Measurements from ENCODE around the gene PCYT1A.
"Not testable (repeated sequence)": the region's sequence is repeated elsewhere in the genome, so short reads cannot be mapped to it uniquely, and the experiment has no call there.

PCYT1A gene

DNA sequence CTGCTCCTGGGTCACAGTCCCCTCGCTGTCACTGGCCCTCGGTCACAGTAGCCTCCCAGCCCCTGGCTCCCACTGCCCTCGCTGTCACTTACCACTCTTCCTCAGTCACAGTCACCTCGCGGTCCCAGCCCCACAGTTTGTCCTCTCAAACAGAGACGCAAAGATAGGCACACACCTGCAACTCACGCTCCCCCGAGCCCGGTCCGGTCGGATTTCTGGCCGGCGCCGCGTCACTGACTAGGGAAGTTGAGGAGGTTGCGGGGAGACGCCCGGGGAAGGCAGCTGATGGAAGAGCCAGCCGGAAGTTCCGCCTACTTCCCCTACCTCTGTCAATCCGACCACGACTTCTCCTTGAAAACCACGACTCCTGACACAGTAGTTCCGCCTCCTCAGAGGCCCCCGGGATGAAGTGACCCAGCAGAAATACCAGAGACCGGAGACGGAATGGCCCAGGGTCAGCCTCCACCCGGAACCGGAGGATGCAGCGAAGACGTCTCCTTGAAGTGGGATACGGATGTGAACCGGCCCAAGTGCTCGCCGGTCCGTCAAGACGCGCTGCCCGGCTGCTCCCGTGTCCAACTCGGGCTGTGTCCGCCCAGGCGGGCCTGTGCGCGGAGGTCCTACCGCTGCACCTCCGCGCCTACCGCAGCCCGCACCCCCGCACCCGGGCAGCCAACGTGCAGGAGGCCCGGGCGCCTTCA lies at the start of gene PCYT1A:
Gene PCYT1A (minus strand): TSS at position 287 of the 701 bp plus-strand sequence. CDS start 17,195 bp downstream, outside the sequence.
- DNase-seq (ENCODE audit: low spot score), result peak; percentile 90

DNA sequence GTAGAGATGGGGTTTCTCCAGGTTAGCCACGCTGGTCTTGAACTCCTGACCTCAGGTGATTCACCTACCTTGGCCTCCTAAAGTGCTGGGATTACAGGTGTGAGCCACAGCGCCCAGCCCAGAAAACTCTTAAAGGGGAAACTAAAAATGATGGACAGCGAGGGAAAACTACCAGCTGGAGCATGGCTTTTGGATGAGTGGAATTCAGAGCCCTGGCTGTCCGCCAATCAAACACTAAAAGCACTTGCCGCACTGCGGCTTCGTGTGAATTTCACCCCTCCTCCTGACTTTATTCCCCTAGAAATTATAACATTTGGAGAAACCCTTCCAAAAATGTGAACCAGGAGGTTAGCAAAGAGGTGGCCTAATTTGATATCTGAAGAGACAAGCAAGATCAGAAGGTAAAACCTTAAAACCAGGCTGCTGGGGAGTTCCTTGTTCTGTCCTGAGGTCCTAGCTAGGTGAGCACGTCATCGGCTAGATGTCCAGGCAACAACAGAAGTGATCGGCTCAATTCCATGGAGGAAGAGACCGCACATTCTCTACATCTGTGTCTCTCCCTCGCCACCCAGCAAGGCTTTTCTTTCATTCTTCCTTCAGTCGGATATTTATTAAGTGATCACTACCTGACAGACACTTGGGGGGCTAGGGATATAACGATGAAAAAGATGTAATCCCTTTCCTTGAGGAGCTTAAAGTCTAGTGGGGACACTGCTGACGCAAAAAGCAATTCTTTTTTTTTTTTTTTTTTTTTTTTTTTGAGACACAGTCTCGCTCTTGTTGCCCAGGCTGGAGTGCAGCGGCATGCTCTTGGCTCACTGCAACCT lies 49.0 kb upstream of the PCYT1A start:
- no peak for DNase-seq (ENCODE audit: low spot score)

DNA sequence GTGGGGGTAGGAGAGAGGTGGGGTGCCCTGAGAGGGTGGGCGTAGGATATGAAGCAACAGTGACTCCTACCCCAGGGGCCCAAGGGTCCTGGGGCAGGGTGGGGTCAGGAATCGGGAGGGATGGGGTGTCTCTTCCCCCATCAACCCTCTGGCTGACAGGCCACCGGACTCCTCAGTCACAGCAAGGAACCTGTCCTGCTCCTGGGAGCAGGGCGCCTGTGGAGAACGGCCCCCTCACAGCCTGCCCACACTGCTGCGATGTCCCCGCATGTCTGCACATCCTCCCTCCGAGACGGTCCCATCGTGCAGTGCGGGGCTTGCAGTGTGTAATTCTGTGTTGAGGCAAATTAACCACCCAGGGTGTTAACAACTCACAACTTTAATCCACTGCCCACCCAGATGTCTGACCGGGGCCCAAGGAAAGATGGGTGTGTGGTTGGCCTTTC lies 48.0 kb upstream of the PCYT1A start:
- no peak for DNase-seq (ENCODE audit: low spot score)

DNA sequence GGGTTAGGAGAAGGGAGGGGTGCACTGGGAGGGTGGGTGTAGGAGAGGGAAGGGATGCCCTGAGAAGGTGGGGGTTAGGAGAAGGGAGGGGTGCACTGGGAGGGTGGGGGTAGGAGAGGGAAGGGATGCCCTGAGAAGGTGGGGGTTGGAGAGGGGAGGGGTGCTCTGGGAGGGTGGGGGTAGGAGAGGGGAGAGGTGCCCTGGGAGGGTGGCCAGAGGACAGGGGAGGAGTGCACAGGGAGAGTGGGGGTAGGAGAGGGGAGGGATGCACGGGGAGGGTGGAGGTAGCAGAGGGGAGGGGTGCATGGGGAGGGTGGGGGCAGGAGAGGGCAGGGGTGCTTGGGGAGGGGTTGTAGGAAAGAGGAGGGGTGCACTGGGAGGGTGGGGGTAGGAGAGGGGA lies 47.5 kb upstream of the PCYT1A start:
- no peak for DNase-seq (ENCODE audit: low spot score)

DNA sequence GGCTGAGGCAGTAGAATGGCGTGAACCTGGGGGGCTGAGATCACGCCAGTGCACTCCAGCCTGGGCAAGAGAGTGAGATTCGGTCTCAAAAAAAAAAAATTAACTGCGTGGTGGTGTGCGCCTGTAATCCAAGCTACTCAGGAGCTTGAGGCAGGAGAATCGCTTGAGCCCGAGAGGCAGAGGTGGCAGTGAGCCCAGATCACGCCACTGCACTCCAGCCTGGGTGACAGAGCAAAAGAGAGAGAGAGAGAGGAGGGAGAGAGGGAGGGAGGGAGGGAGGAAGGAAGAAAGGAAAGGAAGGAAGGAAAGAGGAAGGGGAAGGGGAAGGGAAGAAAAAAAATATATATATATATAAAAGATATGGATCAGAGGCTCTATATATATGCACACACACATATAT lies 44.6 kb upstream of the PCYT1A start:
- DNase-seq (ENCODE audit: low spot score), result no peak

DNA sequence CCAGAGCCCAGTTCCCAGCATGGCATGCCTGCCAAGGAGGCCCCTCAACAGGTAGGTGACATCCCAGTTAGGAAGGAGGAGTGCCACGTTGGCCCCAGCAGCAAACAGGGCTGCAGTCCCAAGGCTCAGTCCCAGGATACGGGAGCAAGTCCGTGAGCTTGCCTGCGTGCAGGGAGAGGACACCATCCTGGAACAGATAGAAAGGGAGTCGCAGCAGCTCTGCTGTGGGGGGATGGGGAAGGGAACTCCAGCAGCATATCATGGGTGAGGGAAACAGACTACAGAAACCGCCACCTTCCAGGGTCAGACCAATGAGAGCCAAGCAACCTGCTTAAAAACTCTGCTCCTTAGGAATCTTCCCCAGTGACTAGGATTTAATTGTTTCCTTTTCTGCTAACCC lies 39.9 kb upstream of the PCYT1A start:
- no peak for DNase-seq (ENCODE audit: low spot score)

DNA sequence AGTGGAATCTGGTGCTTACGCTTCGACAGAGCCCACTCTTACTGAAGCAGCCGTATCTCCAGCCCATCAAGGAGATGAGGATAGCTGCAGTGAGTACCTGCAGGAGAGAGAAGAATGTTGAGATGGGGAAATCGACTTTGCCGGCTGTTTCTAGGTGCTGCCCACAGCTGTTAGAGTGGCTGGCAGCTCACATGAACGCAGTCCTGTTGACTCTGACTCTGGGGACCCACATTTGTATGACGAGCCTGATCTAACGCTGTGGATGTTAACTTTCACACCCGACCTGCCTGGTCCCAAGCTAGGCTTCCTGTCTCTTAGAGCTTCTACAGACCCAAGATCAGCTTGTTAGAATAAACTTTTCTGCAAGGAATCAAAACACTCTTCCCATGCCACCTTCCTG lies 39.4 kb upstream of the PCYT1A start:
- DNase-seq (ENCODE audit: low spot score), result no peak

DNA sequence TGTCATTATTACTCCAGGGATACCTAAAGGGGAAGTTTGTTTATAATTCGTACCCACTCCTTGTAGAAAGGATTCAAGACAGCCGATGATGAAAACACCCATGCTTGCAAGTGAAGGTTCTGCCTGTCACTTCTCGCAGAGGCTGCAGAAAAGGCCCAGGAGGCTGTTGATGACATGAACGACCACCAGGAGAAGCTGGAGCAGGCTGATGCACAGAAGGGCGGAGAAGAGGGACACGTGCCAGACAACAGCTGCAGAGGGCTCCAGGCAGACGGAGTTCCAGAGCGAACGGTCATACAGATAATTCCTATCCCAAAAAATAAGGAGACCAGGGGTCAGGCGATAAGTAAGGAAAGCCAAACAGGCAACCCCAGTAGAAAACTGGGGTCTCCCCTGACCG lies 36.2 kb upstream of the PCYT1A start:
- DNase-seq (ENCODE audit: low spot score), result no peak

DNA sequence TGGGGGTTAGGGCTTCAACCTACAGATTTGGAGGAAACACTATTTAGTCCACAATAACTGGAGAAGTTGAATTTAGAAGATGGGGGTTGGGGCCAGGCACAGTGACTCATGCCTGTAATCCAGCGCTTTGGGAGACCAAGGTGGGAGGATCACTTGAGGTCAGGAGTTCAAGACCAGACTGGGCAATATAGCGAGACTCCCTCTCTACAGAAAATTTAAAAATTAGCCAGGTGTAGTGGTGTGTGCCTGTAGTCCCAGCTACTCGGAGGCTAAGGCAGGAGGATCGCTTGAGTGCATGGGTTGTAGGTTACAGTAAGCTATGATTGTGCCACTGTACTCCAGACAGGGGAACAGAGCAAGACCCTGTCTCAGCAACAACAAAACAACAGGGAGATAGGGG lies 35.5 kb upstream of the PCYT1A start:
- no peak for DNase-seq (ENCODE audit: low spot score)

DNA sequence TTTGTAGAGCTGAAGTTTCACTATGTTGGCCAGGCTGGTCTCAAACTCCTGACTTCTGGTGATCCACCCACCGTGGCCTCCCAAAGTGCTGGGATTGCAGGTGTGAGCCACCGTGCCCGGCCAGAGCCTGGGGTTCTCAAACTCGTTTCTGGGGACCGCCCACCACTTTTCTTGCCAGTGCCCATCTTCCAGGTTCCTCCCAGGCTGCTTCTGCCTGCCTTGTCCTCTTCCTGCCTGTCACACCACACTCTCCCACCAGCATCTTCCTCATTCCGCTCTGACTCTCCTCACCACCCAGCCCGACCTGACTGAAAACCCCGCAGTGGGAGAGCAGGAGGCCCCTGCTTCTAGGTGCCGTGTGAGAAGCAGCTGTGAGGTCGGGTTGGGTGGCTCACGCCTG lies 33.6 kb upstream of the PCYT1A start:
- DNase-seq (ENCODE audit: low spot score), result no peak

DNA sequence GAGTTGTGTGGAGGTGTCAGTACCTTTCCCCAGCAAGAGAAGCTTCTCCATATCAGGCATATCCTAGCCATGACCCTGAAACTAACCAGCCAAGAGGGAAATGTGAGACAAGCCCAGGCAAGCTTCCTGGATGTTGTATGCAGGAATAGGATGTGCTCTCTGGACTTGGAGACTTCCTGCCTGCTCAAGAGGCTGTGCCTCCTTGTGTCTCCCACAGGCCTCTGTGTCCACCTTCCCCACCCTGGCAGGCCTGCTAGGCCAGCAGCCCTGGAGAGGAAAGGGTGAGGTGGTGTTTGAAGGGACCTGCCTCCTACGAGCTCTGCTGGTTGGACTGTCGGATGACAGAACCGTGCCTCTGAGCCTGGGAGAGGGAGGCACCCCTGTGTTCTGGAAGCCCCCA lies 32.6 kb upstream of the PCYT1A start:
- DNase-seq (ENCODE audit: low spot score), result no peak

DNA sequence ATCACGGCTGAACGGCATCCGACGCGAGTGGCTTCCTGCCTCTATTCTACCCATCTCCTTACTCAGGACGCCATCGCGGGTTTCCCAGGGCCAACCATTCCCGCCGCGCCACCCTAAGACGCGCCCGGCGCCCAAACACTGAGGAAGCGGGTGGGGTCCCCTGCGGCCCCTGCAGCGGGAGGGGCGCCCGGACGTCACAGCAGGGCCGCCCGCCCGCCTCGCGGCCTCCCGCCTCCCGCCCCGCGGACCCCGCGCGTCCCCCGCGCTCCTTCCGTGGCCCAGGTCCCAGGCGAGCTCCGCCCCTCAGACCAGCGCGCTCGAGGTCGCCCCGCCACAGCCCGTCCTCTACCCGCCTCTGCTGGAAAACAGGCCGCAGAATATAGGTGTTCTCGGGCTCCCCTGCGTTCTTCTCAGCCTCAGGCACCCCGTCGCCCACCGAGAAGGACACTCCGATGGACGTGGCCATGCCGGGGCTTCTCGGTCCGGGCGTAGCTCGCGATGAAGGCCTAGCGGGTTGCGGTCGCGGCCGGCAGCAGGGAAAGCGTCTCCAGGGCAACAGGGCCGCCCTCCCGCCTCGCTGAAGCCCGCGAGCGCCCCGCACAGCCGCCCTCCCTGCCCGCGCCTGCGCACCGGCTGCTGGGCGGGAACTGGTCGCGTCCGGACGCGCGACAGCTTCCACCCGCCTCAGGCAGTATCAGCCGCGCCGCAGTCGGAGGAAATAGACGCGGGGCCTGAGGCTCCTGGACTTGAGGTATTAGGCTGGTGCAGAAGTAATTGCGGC lies 30.4 kb upstream of the PCYT1A start, which contains the start of gene DYNLT2B:
Gene DYNLT2B (minus strand): TSS at position 554 of the 781 bp plus-strand sequence. CDS start 88 bp downstream, at position 466.
- peak; percentile 80 for DNase-seq (ENCODE audit: low spot score)

DNA sequence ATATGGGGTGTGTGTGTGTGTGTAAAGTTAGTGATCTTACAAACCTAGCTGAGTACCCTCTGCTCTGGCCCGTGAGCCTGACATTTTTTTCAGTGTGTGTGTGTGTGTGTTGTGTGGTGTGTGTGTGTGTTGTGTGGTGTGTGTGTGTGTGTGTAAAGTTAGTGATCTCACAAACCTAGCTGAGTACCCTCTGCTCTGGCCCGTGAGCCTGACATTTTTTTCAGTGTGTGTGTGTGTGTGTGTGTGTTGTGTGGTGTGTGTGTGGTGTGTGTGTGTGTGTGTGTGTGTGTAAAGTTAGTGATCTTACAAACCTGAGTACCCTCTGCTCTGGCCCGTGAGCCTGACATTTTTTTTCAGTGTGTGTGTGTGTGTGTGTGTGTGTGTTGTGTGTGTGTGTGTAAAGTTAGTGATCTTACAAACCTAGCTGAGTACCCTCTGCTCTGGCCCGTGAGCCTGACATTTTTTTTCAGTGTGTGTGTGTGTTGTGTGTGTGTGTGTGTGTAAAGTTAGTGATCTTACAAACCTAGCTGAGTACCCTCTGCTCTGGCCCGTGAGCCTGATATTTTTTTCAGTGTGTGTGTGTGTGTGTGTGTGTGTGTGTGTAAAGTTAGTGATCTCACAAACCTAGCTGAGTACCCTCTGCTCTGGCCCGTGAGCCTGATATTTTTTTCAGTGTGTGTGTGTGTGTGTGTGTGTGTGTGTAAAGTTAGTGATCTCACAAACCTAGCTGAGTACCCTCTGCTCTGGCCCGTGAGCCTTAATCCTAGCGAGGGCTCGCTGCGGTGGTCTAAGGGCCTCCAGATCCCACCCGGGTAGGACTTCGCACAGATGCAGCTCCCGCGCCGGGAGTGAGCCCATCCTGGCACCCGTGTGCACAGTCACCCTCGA lies 29.5 kb upstream of the PCYT1A start:
- DNase-seq (ENCODE audit: low spot score), result not testable (repeated sequence)

DNA sequence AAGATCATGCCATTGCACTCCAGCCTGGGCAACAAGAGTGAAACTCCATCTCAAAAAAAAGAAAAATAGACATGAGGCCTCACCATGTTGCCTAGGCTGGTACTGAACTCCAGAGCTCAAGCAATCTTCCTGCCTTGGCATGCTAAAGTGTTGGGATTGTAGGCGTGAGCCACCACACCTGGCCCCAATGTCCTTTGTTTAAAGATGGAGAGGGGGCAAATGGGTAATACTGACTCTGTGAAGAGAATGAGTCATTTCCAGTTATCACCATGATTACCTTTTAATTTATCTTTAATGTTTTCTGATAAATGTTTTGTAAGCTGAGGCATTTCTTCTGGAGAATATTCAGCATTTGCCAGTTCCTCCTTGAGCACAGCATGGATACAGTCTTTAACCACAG lies 28.3 kb upstream of the PCYT1A start:
- DNase-seq (ENCODE audit: low spot score), result no peak

DNA sequence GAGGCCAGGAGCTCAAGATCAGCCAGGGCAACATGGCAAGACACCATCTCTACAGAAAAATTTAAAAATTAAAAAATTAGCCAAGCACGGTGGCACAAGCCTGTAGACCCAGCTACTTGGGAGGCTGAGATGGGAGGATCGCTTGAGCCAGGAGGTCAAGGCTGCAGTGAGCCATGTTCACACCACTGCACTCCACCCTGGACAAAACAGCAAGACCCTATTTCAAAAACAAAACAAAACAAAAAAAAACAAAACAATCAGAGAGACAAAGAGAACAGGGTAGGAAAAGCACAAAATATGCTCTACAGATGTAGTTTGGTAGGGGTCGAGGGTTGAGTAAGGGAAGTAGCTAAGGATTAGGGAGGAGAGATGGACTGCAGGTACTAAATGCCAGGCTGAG lies 27.1 kb upstream of the PCYT1A start:
- no peak for DNase-seq (ENCODE audit: low spot score)

DNA sequence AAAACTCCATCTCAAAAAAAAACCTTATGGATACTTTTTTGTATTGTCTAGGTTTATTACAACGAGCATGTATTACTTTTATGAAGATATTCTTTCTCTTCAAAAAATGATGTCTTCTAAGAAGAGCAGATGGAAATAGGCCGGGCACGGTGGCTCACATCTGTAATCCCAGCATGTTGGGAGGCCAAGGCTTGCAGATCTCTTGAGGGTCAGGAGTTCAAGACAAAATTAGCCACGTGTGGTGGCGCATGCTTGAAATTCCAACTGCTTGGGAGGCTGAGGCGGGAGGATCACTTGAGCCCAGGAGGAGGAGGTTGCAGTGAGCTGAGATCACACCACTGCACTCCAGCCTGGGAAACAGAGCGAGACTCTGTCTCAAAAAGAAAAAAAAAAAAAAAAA lies 26.6 kb upstream of the PCYT1A start:
- not testable (repeated sequence) for DNase-seq (ENCODE audit: low spot score)

DNA sequence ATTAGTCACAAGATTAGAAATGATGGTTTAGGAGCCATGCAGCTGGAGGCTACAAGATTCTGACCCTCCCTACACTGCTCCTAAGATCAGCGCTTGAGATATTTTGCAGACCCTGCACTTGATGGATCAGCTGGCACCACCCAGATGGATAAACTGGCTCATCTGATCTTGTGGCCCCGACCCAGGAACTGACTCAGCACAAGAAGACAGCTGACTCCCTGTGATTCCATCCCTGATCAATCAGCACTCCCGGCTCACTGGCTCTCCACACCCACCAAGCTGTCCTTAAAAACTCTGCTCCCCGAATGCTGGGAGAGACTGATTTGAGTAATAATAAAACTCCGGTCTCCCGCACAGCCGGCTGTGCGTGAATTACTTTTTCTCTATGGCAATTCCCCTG lies 15.4 kb upstream of the PCYT1A start:
- not testable (repeated sequence) for DNase-seq (ENCODE audit: low spot score)

DNA sequence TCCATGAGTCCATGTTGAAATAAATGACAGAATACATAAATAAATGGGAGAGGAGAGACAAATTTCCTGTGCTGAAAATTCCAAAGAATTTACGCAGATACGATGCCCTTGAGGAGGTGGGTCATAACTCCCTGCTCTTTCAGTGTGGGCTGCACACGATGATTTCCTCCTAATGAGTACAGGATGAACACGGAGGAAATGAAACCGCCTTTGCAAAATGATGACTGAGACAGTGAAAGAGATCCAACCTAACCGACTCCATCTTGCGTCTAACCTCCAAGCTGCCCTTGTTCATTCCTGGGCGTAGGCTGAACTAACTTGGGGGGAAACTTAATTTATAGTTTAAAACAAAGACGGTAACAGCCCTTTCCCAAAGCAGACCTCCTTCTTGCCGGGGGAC lies 15.0 kb upstream of the PCYT1A start:
- DNase-seq (ENCODE audit: low spot score), result not testable (repeated sequence)

DNA sequence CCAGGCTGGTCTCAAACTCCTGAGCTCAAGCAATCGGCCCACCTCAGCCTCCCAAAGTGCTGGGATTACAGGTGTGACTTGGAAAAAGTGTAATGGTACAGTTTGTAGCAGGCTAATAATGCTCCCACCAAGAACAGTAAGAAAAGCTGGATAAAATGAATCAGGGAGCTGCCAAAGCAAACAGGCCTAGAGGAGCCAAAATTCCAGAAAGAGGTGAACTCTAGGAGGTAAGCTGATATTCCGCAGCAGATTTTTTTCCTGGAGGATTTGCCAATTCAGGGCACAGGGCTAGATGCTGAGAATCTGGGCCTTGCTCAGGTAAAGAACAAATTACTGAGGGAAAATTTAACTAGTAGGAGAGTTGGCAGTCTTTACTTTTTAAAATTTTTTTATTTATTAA lies 11.0 kb upstream of the PCYT1A start:
- no peak for DNase-seq (ENCODE audit: low spot score)

DNA sequence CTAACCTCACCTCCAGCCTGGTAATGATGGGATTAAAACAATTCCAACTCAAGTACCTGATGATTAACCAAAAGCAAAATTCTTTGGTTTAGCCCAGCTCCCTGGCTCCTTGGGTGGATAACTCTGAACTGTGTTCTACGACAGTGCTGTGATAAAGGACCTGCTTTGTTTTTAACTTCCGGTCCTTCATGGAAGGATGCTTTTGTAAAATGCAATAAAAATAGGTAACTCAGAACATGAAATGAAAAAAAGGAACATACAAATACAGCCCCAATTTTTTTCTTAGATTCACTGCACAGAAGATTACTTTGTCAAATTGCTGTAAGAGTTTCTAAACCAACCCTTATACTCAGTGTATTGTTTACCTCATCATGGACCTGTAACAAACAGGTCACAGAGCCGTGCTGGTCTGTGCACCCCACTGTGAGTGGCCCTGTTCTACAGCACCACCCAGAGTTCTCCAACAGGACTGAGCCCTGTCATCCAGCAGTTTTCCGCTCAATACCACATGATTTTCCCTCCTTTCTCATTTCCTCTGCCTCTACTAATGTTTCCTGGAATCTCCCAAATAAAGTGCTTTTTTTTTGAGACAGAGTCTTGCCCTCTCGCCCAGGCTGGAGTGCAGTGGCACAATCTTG lies 4.9 kb upstream of the PCYT1A start:
- DNase-seq (ENCODE audit: low spot score), result no peak

DNA sequence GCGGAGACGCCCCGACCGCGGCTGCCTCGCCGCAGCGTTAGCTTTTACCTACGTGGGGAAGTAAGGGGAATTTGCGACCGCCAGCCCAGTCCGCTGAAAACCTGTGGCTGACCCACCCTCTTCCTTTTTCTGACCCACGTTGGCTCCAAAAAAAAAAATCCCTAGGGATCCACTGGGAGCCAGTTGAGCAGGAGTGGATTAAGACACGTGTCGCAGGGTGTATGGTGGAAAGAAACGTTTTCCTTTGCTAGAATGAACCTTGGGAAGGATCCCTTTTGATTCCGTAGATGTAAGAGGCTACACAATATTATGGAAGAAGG lies 575 bp upstream of the PCYT1A start:
- DNase-seq (ENCODE audit: low spot score), result no peak

All from hematopoietic multipotent progenitor cell treated with erythropoietin and hydrocortisone succinate and interleukin-3 and kit ligand, for 17 days (in vitro differentiated cells).